B cell (primary cell): ENCODE results near the gene TAS2R60.

Experiments
- CTCF ChIP-seq: fragments of 200-600 bp; IDR thresholded peaks from one replicate; pipeline ENCODE4 v1.8.0; 2022; ENCODE audit warnings: antibody characterized with exemption, mild to moderate bottlenecking
- EZH2 ChIP-seq: IDR thresholded peaks from 2 replicates; pipeline ENCODE4 v1.6.1; 2012; ENCODE audit warnings: borderline replicate concordance, low read depth, mild to moderate bottlenecking, moderate library complexity, low read length; ENCODE audit not compliant: insufficient read depth, poor library complexity, severe bottlenecking

GRCh38 chr7:143437578-143437977, 5.7 kb upstream of the TAS2R60 start:
- TF ChIP-seq CTCF (no peak), EZH2 (no peak)
